Ascending aorta (tissue), 2 donors: ENCODE results near the gene STXBP5. TPM values are rescaled to one million over a fixed set of nuclear protein-coding genes. Genes with fewer than 3 reads are reported as not detected.

Experiments used
- DNase-seq, 2 donors: peaks; one replicate each; pipeline ENCODE4 v3.0.0-alpha.2; 2019; ENCODE audit warnings: low spot score in 2 of 2
- H3K27ac ChIP-seq, 2 donors: fragments of 200-600 bp; sonication (generic); one replicate each; pipeline ENCODE4 v1.5.1; 2016 to 2017; ENCODE audit warnings: mild to moderate bottlenecking in 1 of 2
- H3K27me3 ChIP-seq: fragments of 200-600 bp; sonication (generic); one replicate; pipeline ENCODE4 v1.5.1; 2017
- H3K36me3 ChIP-seq, 2 donors: fragments of 200-600 bp; sonication (generic); one replicate each; pipeline ENCODE4 v1.5.1; 2016
- H3K4me1 ChIP-seq, 2 donors: fragments of 200-600 bp; sonication (generic); one replicate each; pipeline ENCODE4 v1.5.1; 2016 to 2017; ENCODE audit warnings: mild to moderate bottlenecking in 1 of 2
- H3K4me3 ChIP-seq, 2 donors: fragments of 200-600 bp; sonication (generic); one replicate each; pipeline ENCODE4 v1.5.1; 2016 to 2017; ENCODE audit warnings: mild to moderate bottlenecking in 1 of 2
- H3K9me3 ChIP-seq, 2 donors: fragments of 200-600 bp; sonication (generic); one replicate each; pipeline ENCODE4 v1.5.1; 2016
- intact Hi-C: fragments of 100-400 bp; cut with DNase I; formaldehyde crosslinking; loops from one replicate; pipeline ENCODE4 v1.15.1; 2023
- total RNA-seq: library from RNA; depleted of rRNA; stranded (reverse); fragments of >200 nt; gene quantifications from one replicate; pipeline ENCODE4 v1.1.0, GENCODE V29; 2016
- TF ChIP-seq, protein P1 (sequence below), 3 experiments: fragments of 200-600 bp in 2 of 3; fragments of 450-650 bp in 1 of 3; sonication (generic) in 2 of 3; IDR thresholded peaks; one replicate each; pipeline ENCODE4 v1.5.1; 2016 to 2019; ENCODE audit warnings: antibody characterized with exemption in 3 of 3, mild to moderate bottlenecking in 1 of 3, moderate library complexity in 1 of 3

STXBP5 gene
- total RNA-seq, 1 donor from 2014 or later: 13.6 TPM

- TF ChIP-seq, protein P1, sequence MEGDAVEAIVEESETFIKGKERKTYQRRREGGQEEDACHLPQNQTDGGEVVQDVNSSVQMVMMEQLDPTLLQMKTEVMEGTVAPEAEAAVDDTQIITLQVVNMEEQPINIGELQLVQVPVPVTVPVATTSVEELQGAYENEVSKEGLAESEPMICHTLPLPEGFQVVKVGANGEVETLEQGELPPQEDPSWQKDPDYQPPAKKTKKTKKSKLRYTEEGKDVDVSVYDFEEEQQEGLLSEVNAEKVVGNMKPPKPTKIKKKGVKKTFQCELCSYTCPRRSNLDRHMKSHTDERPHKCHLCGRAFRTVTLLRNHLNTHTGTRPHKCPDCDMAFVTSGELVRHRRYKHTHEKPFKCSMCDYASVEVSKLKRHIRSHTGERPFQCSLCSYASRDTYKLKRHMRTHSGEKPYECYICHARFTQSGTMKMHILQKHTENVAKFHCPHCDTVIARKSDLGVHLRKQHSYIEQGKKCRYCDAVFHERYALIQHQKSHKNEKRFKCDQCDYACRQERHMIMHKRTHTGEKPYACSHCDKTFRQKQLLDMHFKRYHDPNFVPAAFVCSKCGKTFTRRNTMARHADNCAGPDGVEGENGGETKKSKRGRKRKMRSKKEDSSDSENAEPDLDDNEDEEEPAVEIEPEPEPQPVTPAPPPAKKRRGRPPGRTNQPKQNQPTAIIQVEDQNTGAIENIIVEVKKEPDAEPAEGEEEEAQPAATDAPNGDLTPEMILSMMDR (IDR thresholded peaks at IDR 0.05): no peak
- DNase-seq: no peak
- Histone ChIP-seq H3K27ac (no peak overlapping the region), H3K27me3 (no peaks in the 10 kb centered on the region), H3K9me3 (no peaks in the 10 kb centered on the region), H3K4me3 (no peak overlapping the region), H3K4me1 (no peaks in the 10 kb centered on the region), H3K36me3 (no peaks in the 10 kb centered on the region)
- intact Hi-C loops: no loop called here
Observed at GRCh38 chr6:147219463-147219862, 15.2 kb downstream of the STXBP5 start.

- H3K4me1 ChIP-seq: no peaks in the 10 kb centered on the region
- no peak overlapping the region for H3K27ac ChIP-seq
- no peak overlapping the region for H3K4me3 ChIP-seq
- no peaks in the 10 kb centered on the region for H3K27me3 ChIP-seq
- no peaks in the 10 kb centered on the region for H3K9me3 ChIP-seq
- TF ChIP-seq, protein P1 (IDR thresholded peaks at IDR 0.05): no peak
- no peaks in the 10 kb centered on the region for H3K36me3 ChIP-seq
- DNase-seq: no peak
- intact Hi-C loops: no loop called here
Observed at GRCh38 chr6:147220345-147220744, 16.1 kb downstream of the STXBP5 start.

GRCh38 chr6:147221739-147222138 is 17.5 kb downstream of the STXBP5 start:
- Histone ChIP-seq H3K27me3 (no peaks in the 10 kb centered on the region), H3K36me3 (no peaks in the 10 kb centered on the region), H3K27ac (no peak overlapping the region), H3K4me3 (no peak overlapping the region), H3K4me1 (no peaks in the 10 kb centered on the region), H3K9me3 (no peaks in the 10 kb centered on the region)
- intact Hi-C loops: loop anchor here (1.0 kb wide), 1 partner anchor 364 kb away; no protein-coding TSS in a partner anchor
- no peak for DNase-seq
- TF ChIP-seq, protein P1 (IDR thresholded peaks at IDR 0.05): no peak

- Histone ChIP-seq H3K4me1 (no peaks in the 10 kb centered on the region), H3K4me3 (no peak overlapping the region), H3K27me3 (no peaks in the 10 kb centered on the region), H3K36me3 (no peaks in the 10 kb centered on the region), H3K9me3 (no peaks in the 10 kb centered on the region), H3K27ac (no peak overlapping the region)
- no peak for DNase-seq
- intact Hi-C loops: loop anchor here (1.0 kb wide), 1 partner anchor 365 kb away; no protein-coding TSS in a partner anchor
- TF ChIP-seq, protein P1 (IDR thresholded peaks at IDR 0.05): peak in 2 of 3 experiments; percentile 16 to 34
Observed at GRCh38 chr6:147222160-147222838, 18.1 kb downstream of the STXBP5 start.

- TF ChIP-seq, protein P1 (IDR thresholded peaks at IDR 0.05): no peak
- DNase-seq: no peak
- no peaks in the 10 kb centered on the region for H3K4me1 ChIP-seq
- H3K4me3 ChIP-seq: no peak overlapping the region
- no peaks in the 10 kb centered on the region for H3K27me3 ChIP-seq
- H3K27ac ChIP-seq: no peak overlapping the region
- H3K9me3 ChIP-seq: no peaks in the 10 kb centered on the region
- no peaks in the 10 kb centered on the region for H3K36me3 ChIP-seq
- intact Hi-C loops: no loop called here
Observed at GRCh38 chr6:147223736-147224135, 19.5 kb downstream of the STXBP5 start.
